ENCODE results near the gene LDLR.
"Not testable (repeated sequence)": the region's sequence is repeated elsewhere in the genome, so short reads cannot be mapped to it uniquely, and the experiment has no call there.

LDLR gene

DNA sequence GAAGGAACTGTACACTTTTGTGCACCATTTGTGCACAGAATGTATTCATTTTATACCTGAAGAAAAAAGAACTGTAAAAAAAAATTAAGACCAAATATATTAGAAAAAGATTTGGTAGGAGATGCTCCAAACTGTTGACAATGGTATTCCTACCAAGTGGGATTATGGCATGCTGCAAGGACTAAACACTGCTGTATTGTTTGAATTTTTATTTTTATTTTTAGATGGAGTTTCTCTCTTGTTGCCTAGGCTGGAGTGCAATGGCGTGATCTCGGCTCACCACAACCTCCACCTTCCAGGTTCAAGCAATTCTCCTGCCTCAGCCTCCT, 71.1 kb downstream of the LDLR start:
- DNase-seq; in situ Hi-C loops (cut with MboI; ENCODE audit: low pct_unique_long_range_greater_than_20kb, low sequenced_read_pairs): not testable (repeated sequence)

DNA sequence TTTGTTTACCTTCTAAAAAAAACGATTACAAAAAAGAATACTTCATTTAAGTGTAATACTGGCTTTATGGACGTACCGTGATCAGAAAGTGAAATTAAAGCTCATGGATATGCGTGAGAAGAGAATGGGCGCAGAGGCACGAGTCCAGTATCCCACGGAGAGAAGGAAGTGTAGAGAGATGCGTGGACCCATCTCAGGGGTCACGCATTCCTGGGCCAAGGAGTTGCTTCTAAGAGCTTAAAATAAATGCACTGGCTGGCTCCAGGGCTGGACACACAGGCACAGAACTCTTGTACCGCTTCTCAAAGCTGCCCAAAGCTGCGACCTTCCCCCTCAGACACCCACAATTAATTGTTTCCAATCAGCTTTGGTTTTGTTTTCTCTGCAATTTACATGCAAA, 75.0 kb downstream of the LDLR start:
- in situ Hi-C loops (cut with MboI; ENCODE audit: low pct_unique_long_range_greater_than_20kb, low sequenced_read_pairs): no loop called here
- no peak for DNase-seq

DNA sequence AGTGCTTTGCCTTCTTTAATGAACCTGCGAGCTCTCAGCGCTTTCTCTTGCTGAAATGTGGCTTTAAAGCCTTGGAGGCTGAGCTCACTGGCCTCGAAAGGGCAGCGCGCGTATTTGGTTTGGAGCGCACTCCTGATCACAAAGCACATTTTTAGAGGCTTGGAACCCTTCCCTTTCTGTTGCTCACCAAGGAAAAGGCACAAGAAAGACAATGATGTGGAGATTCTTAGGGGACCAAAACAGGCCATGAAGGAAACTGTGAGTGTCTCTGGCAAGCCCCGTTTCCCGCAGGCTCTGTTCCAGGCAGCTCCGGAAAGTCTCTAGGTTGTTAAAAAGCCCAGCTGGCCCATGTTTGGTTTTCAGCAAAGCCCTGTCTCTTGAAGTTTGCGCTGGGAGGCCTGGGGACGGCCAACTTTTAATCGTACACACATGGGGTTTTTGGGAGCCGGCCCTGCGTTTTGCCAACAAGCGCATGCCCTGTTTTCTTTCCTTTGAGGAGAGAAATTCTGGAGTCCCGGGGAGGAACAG, 75.7 kb downstream of the LDLR start:
- in situ Hi-C loops (cut with MboI; ENCODE audit: low pct_unique_long_range_greater_than_20kb, low sequenced_read_pairs): no loop called here
- no peak for DNase-seq

GRCh38 chr19:11165486-11166030, 76.3 kb downstream of the LDLR start:
- no peak for DNase-seq
- in situ Hi-C loops (cut with MboI; ENCODE audit: low pct_unique_long_range_greater_than_20kb, low sequenced_read_pairs): no loop called here

- in situ Hi-C loops (cut with MboI; ENCODE audit: low pct_unique_long_range_greater_than_20kb, low sequenced_read_pairs): no loop called here
- no peak for DNase-seq
Measured at GRCh38 chr19:11166281-11167142, 77.2 kb downstream of the LDLR start.

GRCh38 chr19:11168568-11168967, 79.3 kb downstream of the LDLR start:
- in situ Hi-C loops (cut with MboI; ENCODE audit: low pct_unique_long_range_greater_than_20kb, low sequenced_read_pairs): no loop called here
- no peak for DNase-seq

- DNase-seq: no peak
- in situ Hi-C loops (cut with MboI; ENCODE audit: low pct_unique_long_range_greater_than_20kb, low sequenced_read_pairs): no loop called here
Measured at GRCh38 chr19:11169896-11170678, 80.8 kb downstream of the LDLR start.

- in situ Hi-C loops (cut with MboI; ENCODE audit: low pct_unique_long_range_greater_than_20kb, low sequenced_read_pairs): no loop called here
- DNase-seq: no peak
Measured at GRCh38 chr19:11171144-11171543, 81.9 kb downstream of the LDLR start.

DNA sequence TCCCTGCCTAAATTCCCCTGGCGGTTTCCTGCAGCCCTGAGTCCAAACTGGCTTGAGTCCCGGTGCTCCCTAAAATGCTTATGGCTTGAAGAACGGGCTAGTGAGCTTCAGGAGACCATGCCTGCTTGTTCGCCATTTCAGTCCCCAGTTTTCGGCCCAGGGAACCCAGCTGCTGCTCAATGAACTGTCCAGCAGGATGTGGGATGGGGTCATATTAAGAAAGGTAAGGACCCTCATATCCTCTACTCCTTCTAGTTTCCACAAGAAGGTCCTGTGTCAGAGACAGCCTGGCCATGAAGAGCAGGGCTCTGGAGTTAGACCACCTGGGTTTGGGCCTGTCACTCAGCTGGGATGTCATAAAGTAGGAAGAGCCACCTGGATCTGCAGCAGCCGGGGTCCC, 83.3 kb downstream of the LDLR start:
- in situ Hi-C loops (cut with MboI; ENCODE audit: low pct_unique_long_range_greater_than_20kb, low sequenced_read_pairs): no loop called here
- DNase-seq: no peak

- in situ Hi-C loops (cut with MboI; ENCODE audit: low pct_unique_long_range_greater_than_20kb, low sequenced_read_pairs): no loop called here
Measured at GRCh38 chr19:11173516-11174155, 84.4 kb downstream of the LDLR start.

DNA sequence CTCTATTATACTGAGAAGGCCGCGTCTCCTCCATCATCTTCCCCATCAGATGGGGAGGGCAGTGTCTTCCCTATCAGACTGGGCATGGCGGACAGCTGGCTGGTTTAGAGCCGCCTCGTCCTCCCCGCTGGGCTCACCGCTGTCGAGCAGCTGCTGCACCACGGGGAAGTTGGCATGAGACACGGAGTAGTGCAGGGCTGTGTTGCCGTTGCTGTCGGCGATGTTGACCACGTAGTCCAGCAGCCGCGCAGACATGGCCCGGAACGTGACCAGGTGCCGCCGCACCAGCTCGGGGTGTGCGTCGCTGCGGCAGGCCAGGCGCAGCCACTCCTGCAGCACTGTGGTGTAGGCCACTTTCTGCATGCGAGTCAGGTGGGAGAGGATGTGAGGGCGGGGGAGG, 85.1 kb downstream of the LDLR start:
- no peak for DNase-seq
- in situ Hi-C loops (cut with MboI; ENCODE audit: low pct_unique_long_range_greater_than_20kb, low sequenced_read_pairs): no loop called here

More at GRCh38 chr19:11173516-11174155, 84.4 kb downstream of the LDLR start:
- DNase-seq: no peak

GRCh38 chr19:11175920-11176319, 86.7 kb downstream of the LDLR start:
- in situ Hi-C loops (cut with MboI; ENCODE audit: low pct_unique_long_range_greater_than_20kb, low sequenced_read_pairs): no loop called here
- no peak for DNase-seq

- in situ Hi-C loops (cut with MboI; ENCODE audit: low pct_unique_long_range_greater_than_20kb, low sequenced_read_pairs): no loop called here
- DNase-seq: no peak
Measured at GRCh38 chr19:11176466-11177193, 87.4 kb downstream of the LDLR start.

GRCh38 chr19:11177592-11177991, 88.3 kb downstream of the LDLR start:
- in situ Hi-C loops (cut with MboI; ENCODE audit: low pct_unique_long_range_greater_than_20kb, low sequenced_read_pairs): no loop called here
- DNase-seq: no peak

DNA sequence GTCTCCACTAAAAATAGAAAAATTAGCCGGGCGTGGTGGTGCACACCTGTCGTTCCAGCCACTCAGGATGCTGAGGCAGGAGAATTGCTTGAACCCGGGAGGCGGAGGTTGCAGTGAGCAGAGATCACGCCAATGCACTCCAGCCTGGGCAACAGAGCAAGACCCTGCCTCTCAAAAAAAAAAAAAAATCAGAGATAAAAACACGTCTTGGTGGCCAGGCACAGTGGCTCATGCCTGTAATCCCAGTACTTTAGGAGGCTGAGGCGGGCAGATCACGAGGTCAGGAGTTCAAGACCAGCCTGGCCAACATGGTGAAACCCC, 89.8 kb downstream of the LDLR start:
- DNase-seq; in situ Hi-C loops (cut with MboI; ENCODE audit: low pct_unique_long_range_greater_than_20kb, low sequenced_read_pairs): not testable (repeated sequence)

GRCh38 chr19:11179716-11180297, 90.5 kb downstream of the LDLR start:
- in situ Hi-C loops (cut with MboI; ENCODE audit: low pct_unique_long_range_greater_than_20kb, low sequenced_read_pairs): no loop called here
- DNase-seq: no peak

DNA sequence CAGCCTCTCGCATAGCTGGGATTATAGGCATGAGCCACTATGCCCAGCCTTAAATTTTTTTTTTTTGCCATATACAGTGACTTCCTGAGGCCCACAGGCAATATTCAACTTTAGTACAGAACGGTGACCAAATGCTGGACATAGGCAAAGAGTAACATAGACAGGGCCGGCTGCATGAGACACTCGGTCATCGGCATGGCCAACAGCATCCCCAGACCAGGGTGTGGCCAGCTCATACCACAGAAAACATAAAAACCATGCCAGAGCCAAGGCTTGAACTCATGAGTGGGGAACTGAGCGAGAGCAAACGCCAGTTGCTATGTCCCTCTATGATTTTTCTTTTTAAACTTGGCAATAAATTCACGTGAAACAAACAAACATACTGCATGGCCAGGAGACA, 91.1 kb downstream of the LDLR start:
- in situ Hi-C loops (cut with MboI; ENCODE audit: low pct_unique_long_range_greater_than_20kb, low sequenced_read_pairs): no loop called here
- no peak for DNase-seq

- in situ Hi-C loops (cut with MboI; ENCODE audit: low pct_unique_long_range_greater_than_20kb, low sequenced_read_pairs); DNase-seq: not testable (repeated sequence)
Measured at GRCh38 chr19:11180975-11181374, 91.7 kb downstream of the LDLR start.

GRCh38 chr19:11181488-11181887, 92.2 kb downstream of the LDLR start:
- in situ Hi-C loops (cut with MboI; ENCODE audit: low pct_unique_long_range_greater_than_20kb, low sequenced_read_pairs): no loop called here
- no peak for DNase-seq

Measured in KBM-7 (cell line).